H9 (cell line): ENCODE measurements around the gene ADGRL3. TPM values are rescaled to one million over a fixed set of nuclear protein-coding genes. Genes with fewer than 3 reads are reported as not detected.

Experiments
- DNase-seq: peaks from one replicate; pipeline ENCODE4 v3.0.0-alpha.2; 2017
- H2AFZ ChIP-seq: one replicate; pipeline ENCODE4 v1.6.1; 2013; ENCODE audit warnings: mild to moderate bottlenecking, low read length, control low read depth, moderate library complexity
- H2AK5ac ChIP-seq: 2 replicates; pipeline ENCODE4 v1.6.1; 2013; ENCODE audit warnings: low read length, control low read depth, mixed read lengths; ENCODE audit not compliant: insufficient read length
- H2BK120ac ChIP-seq: one replicate; pipeline ENCODE4 v1.6.1; 2013; ENCODE audit warnings: low read depth, mild to moderate bottlenecking, low read length, control low read depth, inconsistent platforms; ENCODE audit not compliant: poor library complexity, severe bottlenecking
- H2BK12ac ChIP-seq: 2 replicates; pipeline ENCODE4 v1.6.1; 2013; ENCODE audit warnings: low read length, control low read depth, mixed read lengths, low read depth; ENCODE audit not compliant: insufficient read length
- H2BK15ac ChIP-seq: 2 replicates; pipeline ENCODE4 v1.6.1; 2013; ENCODE audit warnings: low read depth, low read length, control low read depth
- H2BK20ac ChIP-seq: one replicate; pipeline ENCODE4 v1.6.1; 2013; ENCODE audit warnings: low read depth, mild to moderate bottlenecking, low read length, control low read depth, inconsistent platforms; ENCODE audit not compliant: poor library complexity, severe bottlenecking
- H2BK5ac ChIP-seq: 2 replicates; pipeline ENCODE4 v1.6.1; 2013; ENCODE audit warnings: low read length, control low read depth, mixed read lengths; ENCODE audit not compliant: insufficient read length
- H3K14ac ChIP-seq: 2 replicates; pipeline ENCODE4 v1.6.1; 2013; ENCODE audit warnings: low read length, control low read depth; ENCODE audit not compliant: insufficient read depth
- H3K18ac ChIP-seq: 2 replicates; pipeline ENCODE4 v1.6.1; 2013; ENCODE audit warnings: low read depth, mild to moderate bottlenecking, mixed read lengths, low read length, control low read depth; ENCODE audit not compliant: insufficient read length
- H3K23ac ChIP-seq: 2 replicates; pipeline ENCODE4 v1.6.1; 2013; ENCODE audit warnings: low read length, control low read depth, mixed read lengths, low read depth; ENCODE audit not compliant: insufficient read length
- H3K23me2 ChIP-seq: 2 replicates; pipeline ENCODE4 v1.6.1; 2013; ENCODE audit warnings: low read depth, mild to moderate bottlenecking, mixed read lengths, low read length, control low read depth; ENCODE audit not compliant: insufficient read length, poor library complexity, severe bottlenecking
- H3K27ac ChIP-seq: 2 replicates; pipeline ENCODE4 v1.5.1; 2013; ENCODE audit warnings: low read length, control low read depth, mixed read lengths, low read depth; ENCODE audit not compliant: insufficient read length
- H3K27me3 ChIP-seq: 2 replicates; pipeline ENCODE4 v1.6.1; 2013; ENCODE audit warnings: low read length, control low read depth, inconsistent platforms; ENCODE audit not compliant: insufficient read depth
- H3K4ac ChIP-seq: 2 replicates; pipeline ENCODE4 v1.6.1; 2013; ENCODE audit warnings: low read depth, mild to moderate bottlenecking, control low read depth, inconsistent platforms, low read length, moderate library complexity
- H3K4me1 ChIP-seq: 2 replicates; pipeline ENCODE4 v1.6.1; 2013; ENCODE audit warnings: low read length, control low read depth, inconsistent platforms; ENCODE audit not compliant: insufficient read depth
- H3K4me2 ChIP-seq: 2 replicates; pipeline ENCODE4 v1.6.1; 2013; ENCODE audit warnings: low read length, control low read depth, mixed read lengths; ENCODE audit not compliant: insufficient read length, insufficient read depth
- H3K56ac ChIP-seq: 2 replicates; pipeline ENCODE4 v1.6.1; 2013; ENCODE audit warnings: low read depth, mild to moderate bottlenecking, mixed read lengths, low read length, control low read depth; ENCODE audit not compliant: insufficient read length
- H3K79me1 ChIP-seq: 2 replicates; pipeline ENCODE4 v1.6.1; 2013; ENCODE audit warnings: low read depth, mild to moderate bottlenecking, moderate library complexity, low read length, control low read depth, inconsistent platforms; ENCODE audit not compliant: insufficient read depth, poor library complexity, severe bottlenecking
- H3K79me2 ChIP-seq: 2 replicates; pipeline ENCODE4 v1.6.1; 2013; ENCODE audit warnings: low read length, control low read depth, inconsistent platforms; ENCODE audit not compliant: insufficient read depth
- H3K9ac ChIP-seq: 2 replicates; pipeline ENCODE4 v1.6.1; 2013; ENCODE audit warnings: low read length, control low read depth, mixed read lengths; ENCODE audit not compliant: insufficient read length; ENCODE audit errors: extremely low read depth
- H3K9me3 ChIP-seq: one replicate; pipeline ENCODE4 v1.6.1; 2013; ENCODE audit warnings: low read depth, low read length, inconsistent platforms; ENCODE audit not compliant: control insufficient read depth
- H3T11ph ChIP-seq: one replicate; pipeline ENCODE4 v1.6.1; 2013; ENCODE audit warnings: mild to moderate bottlenecking, low read length, control low read depth, inconsistent platforms
- H4K20me1 ChIP-seq: one replicate; pipeline ENCODE4 v1.6.1; 2013; ENCODE audit not compliant: control insufficient read depth, insufficient read length, insufficient read depth
- H4K5ac ChIP-seq: 2 replicates; pipeline ENCODE4 v1.6.1; 2013; ENCODE audit warnings: low read depth, mild to moderate bottlenecking, mixed read lengths, low read length, control low read depth; ENCODE audit not compliant: insufficient read length
- H4K8ac ChIP-seq: replicated peaks from 2 replicates; pipeline ENCODE4 v1.6.1; 2013; ENCODE audit warnings: low read length, control low read depth, mixed read lengths, low read depth; ENCODE audit not compliant: insufficient read length
- H4K91ac ChIP-seq: 2 replicates; pipeline ENCODE4 v1.6.1; 2013; ENCODE audit warnings: low read depth, mild to moderate bottlenecking, moderate library complexity, mixed read lengths, low read length, control low read depth; ENCODE audit not compliant: insufficient read length
- H3K27ac Mint-ChIP-seq, 3 experiments: 2 replicates in 2 of 3; 3 replicates in 1 of 3; pipeline ENCODE4 v1.8.0; 2020 to 2021; ENCODE audit warnings: mixed read lengths in 3 of 3, mild to moderate bottlenecking in 1 of 3, moderate library complexity in 1 of 3
- H3K27me3 Mint-ChIP-seq: 2 replicates; pipeline ENCODE4 v1.8.0; 2021; ENCODE audit warnings: low read depth, mild to moderate bottlenecking, moderate library complexity, mixed read lengths
- H3K36me3 Mint-ChIP-seq, 3 experiments: 2 replicates in 2 of 3; 3 replicates in 1 of 3; pipeline ENCODE4 v1.8.0; 2020 to 2021; ENCODE audit warnings: low read depth in 3 of 3, mixed read lengths in 3 of 3; ENCODE audit not compliant: insufficient read depth in 1 of 3
- H3K4me1 Mint-ChIP-seq, 2 experiments: 2 replicates each; pipeline ENCODE4 v1.8.0; 2020; ENCODE audit warnings: mixed read lengths in 2 of 2
- H3K4me3 Mint-ChIP-seq, 2 experiments: 2 replicates in 1 of 2; 3 replicates in 1 of 2; pipeline ENCODE4 v1.8.0; 2020 to 2021; ENCODE audit warnings: mild to moderate bottlenecking in 2 of 2, mixed read lengths in 2 of 2, moderate library complexity in 1 of 2
- H3K9me3 Mint-ChIP-seq, 2 experiments: 2 replicates in 1 of 2; 3 replicates in 1 of 2; pipeline ENCODE4 v1.8.0; 2020; ENCODE audit warnings: mild to moderate bottlenecking in 2 of 2, mixed read lengths in 2 of 2, moderate library complexity in 1 of 2
- CTCF ChIP-seq: fragments of 200-600 bp; sonication (generic); conservative IDR thresholded peaks from 3 replicates; pipeline ENCODE4 v1.8.0; 2021; ENCODE audit warnings: antibody characterized with exemption, mild to moderate bottlenecking
- WGBS: extraction: QIAGEN DNeasy Blood & Tissue Kit; methylation state at CpG from one replicate; pipeline ENCODE4 v1.1.7; 2013; ENCODE audit warnings: missing lambda C conversion rate, low lambda C conversion rate, mixed read lengths; ENCODE audit not compliant: insufficient read length; ENCODE audit errors: extremely low coverage; 5-methylcytosine and 5-hydroxymethylcytosine counted together
- total RNA-seq: library from RNA; stranded (reverse); gene quantifications from 2 replicates; pipeline ENCODE4 v1.2.1, GENCODE V29; 2021

ADGRL3 gene
- total RNA-seq, 1 experiment from 2014 or later, result 5.9 TPM

- no peak for TF ChIP-seq CTCF
- no CpG with 5 or more reads among the region's 6 CpGs for WGBS
These were observed 516.3 kb downstream of the ADGRL3 start for GRCh38 chr4:61716426-61716825.

More at GRCh38 chr4:61716426-61716825, 516.3 kb downstream of the ADGRL3 start:
- Histone ChIP-seq H4K91ac (no peak overlapping the region), H3K9me3 (no peaks in the 10 kb centered on the region), H3K14ac (no peak overlapping the region), H4K5ac (no peak overlapping the region), H2BK20ac (no peak overlapping the region), H3K4me2 (no peak overlapping the region), H3K79me2 (peaks cover under 1% of the 10 kb centered on the region; the same call in 1 of the 2 replicates), H2AFZ (no peak overlapping the region), H3K4me1 (peaks cover 7% of the 10 kb centered on the region; the same call in 1 of the 2 replicates), H3K27me3 (no peaks in the 10 kb centered on the region), H3K23ac (no peak overlapping the region), H2BK5ac (no peak overlapping the region), H2BK120ac (no peak overlapping the region), H3K23me2 (no peaks in the 10 kb centered on the region), H3T11ph (no peak overlapping the region), H4K8ac (no peak overlapping the region), H3K9ac (no peak overlapping the region), H3K4ac (no peak overlapping the region), H2BK12ac (no peak overlapping the region), H3K18ac (no peak overlapping the region), H2AK5ac (no peak overlapping the region), H3K56ac (no peak overlapping the region), H3K79me1 (no peaks in the 10 kb centered on the region), H4K20me1 (no peaks in the 10 kb centered on the region), H2BK15ac (no peak overlapping the region), H3K27ac (no peak overlapping the region)
- Mint-ChIP-seq H3K4me3 (no peak overlapping the region), H3K9me3 (no peaks in the 10 kb centered on the region), H3K27me3 (no peaks in the 10 kb centered on the region), H3K27ac (no peak overlapping the region; a peak in 1 of 7 replicates), H3K4me1 (peaks cover 19 to 28% of the 10 kb centered on the region in 2 experiments), H3K36me3 (no peaks in the 10 kb centered on the region)
- DNase-seq, result no peak
